HG03139 (cell line): ENCODE measurements around the gene NSD2.
"Not testable (repeated sequence)": the region's sequence is repeated elsewhere in the genome, so short reads cannot be mapped to it uniquely, and the experiment has no call there.

ENCODE experiments used
- ATAC-seq: cut with Tn5 transposase; IDR thresholded peaks from one replicate; pipeline ENCODE4 v1.9.1; 2021; ENCODE audit not compliant: unreplicated experiment

The NSD2 gene

GRCh38 chr4:2031161-2031560 lies 160.0 kb downstream of the NSD2 start:
- ATAC-seq: not testable (repeated sequence)
